DMS 273 treated with DMSO at 0.1 percent for 48 hours (cell line): ENCODE data around the gene GRIN2A.

Experiments used
- DNase-seq: peaks from one replicate; lab custom pipeline; 2025; lab: John Stamatoyannopoulos, UW

GRIN2A gene

DNA sequence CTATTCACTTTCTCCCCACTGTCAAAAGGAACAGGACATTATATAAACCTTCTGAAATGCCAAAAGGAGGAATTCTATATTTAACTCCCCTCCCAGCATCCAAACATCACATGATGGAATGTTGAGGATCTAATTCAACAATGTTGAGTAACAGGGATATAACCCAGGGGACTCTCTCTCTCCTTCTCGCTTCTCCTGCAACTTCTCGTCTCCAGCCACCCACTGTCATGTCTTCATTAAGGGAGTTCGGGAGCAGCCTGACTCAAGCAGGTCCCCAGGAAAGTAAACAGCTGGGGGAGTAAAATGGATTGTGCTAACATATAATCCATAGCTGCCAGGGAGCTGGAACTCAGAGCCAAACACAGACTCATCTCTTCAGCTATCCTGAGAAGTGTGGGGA lies 51.7 kb downstream of the GRIN2A start:
- DNase-seq, result no peak

DNA sequence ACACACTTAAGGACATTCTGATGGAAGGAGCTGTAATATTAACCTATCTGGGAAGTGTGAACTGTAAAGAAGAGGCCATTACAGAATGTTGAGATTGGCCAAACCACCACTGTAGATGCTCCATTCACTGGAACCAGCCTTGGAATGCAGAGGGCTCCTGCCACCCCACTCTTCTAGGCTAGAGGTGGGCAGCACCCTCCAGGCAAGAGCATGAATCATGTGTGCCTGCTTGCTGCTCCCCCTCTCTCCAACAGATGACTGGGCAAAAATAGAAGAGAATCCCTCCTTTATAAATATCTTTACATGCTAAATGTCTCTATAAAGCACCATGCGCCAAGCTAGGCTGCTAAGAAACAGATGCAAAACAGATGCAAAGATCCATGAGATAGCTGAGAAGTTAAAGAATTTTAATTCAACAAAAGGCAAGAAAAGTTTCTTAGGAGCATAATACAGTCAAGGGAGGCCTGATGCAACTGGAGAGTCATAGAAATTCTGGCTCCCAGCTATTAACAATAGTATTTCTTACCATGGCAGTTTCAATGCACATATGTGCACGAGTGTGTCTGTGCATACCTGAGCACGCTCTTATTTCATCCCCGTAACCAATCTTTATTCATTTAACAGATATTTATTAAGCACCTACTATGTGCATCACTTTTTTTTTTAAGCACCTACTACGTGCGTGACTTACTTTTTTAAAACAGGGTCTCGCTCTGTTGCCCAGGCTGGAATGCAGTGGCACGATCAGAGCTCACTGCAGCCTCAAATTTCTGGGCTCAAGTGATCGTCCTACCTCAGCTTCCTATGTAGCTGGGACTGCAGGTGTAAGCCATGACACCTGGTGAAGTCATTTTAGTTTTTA lies 53.6 kb downstream of the GRIN2A start:
- DNase-seq, result no peak

DNA sequence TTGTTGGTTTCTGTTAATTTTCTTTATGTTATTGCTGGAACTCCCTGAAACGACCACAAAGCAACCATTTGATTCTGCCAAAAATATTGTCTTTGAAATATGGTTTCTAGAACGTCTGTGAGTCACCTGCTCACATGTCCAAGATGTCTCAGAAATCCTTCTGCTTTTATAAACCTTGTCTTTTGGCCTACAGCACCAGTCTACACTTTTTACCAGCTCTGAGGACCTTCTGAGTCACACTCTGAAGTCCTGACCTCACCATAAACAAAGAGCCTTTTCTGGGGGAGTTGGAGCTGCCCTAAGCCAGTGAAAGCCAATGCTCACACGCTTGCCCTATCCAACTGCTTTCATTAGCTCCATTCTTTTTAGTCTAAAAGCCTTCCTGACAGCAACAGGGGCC lies 55.5 kb downstream of the GRIN2A start:
- no peak for DNase-seq

DNA sequence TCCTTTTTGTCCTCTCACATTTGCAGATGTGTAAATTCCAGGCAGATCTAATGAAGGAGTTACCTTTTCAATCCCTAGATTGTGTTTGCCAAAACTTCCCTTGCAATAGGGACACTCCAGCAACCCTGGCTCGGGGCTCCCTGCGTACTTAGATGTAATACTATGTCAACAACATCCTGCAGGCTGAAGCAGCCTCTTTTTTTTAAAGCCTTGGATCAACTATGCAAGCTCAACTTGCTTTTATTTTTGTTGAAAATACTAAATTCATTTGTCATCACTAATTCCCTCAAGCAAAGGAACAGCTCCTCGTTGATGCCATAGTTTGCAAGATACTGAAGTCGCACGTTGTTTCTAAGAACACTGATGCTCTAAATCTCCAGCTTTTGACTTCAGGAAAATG lies 59.1 kb downstream of the GRIN2A start:
- no peak for DNase-seq

DNA sequence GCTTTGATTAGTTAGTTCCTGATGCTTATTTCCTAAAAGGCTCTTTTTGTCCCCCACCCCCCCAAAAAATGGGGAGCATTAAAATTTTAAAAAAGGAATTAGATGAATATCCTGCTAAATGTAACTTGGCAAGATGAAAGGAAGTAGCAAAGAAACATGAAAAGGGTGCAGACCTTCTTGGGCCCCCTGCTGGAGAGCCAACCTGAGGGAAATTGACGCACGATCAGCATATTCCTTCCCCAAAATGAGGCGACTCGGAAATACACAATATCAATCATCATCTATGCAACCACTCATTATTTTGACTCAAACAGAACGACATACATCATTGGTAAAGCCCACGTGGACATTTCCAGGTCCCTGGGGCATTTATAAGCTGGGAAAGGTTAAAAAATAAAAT lies 59.7 kb downstream of the GRIN2A start:
- no peak for DNase-seq

DNA sequence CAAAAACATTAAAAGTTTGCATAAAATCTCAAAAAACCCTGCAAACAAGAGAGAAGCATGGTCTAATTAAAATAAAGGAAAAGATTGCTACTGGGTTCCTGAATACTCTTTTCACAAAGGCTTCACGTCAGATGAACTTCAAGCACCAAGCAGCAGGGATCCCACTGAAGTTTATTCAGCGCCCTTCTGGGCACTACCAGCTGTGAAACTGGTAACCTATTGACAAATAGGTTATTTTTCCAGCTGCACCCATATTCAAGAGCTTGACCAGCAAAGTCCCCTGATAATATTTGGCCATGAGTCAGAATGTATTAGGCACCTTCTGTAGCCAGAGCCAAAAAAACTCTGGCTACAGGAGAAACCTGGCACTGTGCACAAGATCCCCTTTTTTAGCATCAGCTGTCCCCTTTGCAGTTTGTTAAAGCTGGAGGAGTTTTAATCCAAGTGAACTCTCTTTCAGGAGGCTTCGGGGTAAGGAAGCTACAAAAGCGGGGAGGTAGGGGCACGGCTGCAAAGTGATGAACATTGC lies 60.3 kb downstream of the GRIN2A start:
- no peak for DNase-seq

DNA sequence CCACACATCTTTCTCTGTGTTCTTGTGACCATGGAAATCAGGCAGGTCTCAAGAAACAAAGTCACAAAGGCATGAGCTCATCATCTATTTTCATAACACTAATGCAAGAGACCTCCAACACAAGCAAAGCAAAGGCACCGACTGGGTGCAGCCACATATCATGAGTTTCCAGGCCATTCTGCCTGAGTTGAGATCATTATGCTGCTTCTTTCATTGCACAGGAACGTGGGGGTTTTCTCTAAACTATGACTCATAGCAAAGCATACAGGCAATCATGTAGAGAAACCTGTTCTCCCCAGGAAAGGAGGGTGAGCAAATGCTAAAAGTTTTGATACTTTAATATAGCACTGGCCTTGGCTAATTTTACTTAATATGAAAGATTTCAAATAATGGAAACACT lies 60.7 kb downstream of the GRIN2A start:
- no peak for DNase-seq

DNA sequence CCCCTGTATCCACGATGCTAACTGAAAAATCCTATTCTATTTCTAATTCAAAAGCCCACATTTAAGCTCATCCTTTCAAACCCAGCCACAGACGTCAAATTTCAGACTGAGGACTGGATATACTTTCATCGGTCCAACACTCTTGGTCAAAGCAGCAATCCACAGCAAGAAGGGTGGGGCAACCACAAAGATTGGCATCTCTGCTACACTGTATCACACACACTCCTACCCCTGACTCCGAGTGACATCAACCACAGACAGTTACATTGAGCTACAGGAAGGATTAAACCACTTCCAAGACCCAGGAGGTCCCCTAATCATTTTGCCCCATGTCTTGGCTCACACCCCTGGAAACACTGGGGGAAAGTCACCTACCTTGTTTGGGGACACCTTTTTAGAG lies 61.3 kb downstream of the GRIN2A start:
- no peak for DNase-seq

DNA sequence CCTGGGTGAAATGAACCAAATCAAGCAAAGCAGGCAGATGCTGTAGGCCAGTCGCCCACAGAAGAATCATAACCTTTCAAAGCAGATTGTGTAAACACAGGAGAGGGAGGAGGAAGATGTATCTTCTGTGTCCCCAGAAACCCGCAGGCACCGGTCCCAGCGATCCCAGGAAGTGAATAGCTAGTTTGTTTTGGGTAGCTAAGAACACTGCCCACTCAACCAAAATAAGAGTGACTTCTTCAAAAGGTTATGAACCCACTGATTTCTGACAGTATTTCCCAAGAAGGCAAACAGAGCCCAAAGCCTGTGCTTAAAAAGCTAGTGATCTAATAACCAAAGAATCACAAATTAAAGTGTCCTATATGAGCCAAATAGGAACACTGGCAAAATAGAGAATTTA lies 67.8 kb downstream of the GRIN2A start:
- DNase-seq, result no peak

DNA sequence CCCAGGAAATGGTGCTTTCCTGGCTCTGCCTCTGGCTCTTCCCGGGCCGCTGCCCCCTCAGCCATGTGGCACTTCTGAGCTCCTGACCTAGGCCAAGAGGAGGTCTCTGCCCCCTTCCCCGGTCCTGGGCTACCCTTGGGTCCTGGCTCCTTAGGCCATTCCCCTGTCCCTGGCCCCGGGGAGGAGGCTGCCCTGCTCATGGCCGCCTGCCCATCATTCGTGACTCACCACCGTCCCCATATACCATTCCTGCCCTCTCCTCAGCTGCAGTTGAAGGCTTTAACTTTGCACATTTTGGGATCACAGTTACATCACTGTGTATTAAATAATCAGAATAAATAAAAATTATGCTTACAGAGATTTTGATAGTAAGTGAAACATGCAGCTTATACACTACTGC lies 69.0 kb downstream of the GRIN2A start:
- no peak for DNase-seq

DNA sequence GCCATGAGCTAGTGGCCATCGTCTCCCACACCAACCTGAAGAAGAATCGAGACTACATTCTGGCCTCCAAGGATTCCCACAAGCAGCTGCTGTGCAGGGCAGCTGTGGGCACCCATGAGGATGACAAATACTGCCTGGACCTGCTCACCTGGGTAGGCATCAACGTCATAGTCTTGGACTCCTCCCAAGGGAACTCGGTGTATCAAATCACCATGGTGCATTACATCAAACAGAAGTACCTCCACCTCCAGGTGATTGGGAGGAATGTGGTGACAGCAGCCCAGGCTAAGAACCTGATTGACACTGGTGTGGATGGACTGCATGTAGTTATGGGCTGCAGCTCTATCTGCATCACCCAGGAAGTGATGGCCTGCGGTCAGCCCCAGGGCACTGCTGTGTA lies 70.2 kb downstream of the GRIN2A start:
- no peak for DNase-seq

DNA sequence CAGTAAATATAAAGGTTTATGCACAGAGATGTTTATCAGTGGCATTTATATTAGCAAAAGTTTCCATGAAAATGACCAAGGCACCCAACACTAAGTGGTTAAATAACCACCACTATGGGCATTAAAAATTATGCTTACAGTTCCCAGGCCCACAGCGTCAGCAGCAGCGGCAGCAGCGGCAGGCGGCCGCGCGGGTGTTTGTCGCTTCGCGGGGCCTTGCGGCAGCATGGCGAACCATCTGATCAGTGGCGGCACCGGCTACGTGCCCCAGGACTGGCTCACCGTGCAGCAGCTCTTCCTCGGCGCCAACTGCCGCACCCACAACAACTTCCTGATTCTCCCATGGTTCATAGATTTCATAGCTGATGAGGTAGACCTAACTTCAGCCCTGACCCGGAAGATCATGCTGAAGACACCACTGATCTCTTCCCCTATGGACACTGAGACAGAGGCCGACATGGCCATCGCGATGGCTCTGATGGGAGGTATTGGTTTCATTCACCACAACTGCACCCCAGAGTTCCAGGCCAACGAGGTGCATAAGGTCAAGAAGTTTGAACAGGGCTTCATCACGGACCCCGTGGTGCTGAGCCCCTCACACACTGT lies 71.0 kb downstream of the GRIN2A start:
- no peak for DNase-seq

DNA sequence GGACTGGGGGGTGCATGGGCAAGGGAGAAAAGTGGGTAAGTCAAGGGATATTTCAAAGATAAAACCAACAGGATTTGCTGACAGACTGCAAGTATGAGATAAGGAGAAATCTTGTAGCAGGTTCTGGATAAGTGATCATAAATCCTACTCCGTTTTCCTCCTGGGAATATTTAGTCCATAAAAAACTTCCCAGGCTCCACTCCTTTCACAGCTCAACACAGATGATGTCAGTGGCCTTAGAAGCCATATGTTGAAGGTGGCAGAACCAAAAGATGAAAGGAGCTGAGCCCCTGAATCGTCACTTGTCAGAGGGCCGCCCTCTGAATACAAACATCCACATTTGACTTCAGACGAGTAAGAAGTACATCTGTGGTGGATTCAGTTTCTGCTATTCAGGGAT lies 71.7 kb downstream of the GRIN2A start:
- DNase-seq, result no peak

DNA sequence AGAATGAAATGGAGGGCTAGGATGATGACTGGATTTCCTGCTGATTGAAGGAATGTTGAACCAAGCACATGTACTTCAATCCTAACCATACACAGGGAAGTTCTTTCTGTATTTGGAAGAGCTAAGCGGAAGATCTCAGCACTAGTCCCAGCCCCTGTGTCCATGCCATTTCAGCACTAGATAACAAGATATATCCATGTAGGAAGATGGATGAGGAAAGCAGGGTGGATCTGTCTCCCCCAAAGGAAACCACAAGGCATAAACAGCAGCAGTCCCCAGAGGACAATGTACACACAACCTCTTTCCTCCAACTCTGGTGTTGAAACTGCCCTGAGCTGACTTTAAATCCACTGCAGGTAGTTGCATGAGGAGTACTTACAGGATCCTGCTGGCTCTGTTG lies 75.1 kb downstream of the GRIN2A start:
- no peak for DNase-seq

DNA sequence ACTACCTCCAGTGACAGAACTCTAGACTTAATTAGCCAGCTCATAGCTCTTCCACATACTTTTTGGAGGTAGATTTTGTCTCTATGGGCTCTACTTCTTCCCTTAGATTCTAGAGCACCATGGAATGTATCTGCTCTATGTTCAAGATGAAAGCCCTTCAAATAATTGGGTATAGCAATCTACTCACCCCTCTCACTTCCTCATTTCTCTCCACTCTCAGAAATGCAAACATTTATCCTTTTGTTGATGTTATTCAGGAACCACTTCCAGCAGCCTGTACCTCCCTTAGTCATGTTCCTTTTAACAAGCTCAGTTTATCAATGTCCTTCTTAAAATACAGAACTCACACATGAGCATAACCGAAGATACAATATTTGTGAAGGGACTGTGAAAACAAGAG lies 78.5 kb downstream of the GRIN2A start:
- DNase-seq, result no peak

DNA sequence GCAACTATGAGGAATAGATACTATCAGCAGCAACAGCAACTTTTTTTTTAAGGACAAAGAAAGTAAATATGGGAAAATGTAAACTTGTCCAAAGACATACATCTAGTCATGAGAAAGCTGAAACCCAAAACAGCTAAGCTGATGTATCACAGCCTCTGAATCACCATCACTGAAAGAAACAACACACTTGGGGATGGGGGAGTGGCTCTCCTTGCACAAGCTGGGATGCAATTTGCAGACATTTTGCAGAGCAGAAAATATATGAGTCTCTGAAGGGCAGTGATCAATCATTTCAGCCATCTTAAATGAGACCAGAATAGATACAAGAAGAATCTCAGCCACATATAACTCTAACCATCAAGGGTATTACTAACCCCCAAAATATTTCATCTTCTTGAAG lies 79.1 kb downstream of the GRIN2A start:
- DNase-seq, result no peak

DNA sequence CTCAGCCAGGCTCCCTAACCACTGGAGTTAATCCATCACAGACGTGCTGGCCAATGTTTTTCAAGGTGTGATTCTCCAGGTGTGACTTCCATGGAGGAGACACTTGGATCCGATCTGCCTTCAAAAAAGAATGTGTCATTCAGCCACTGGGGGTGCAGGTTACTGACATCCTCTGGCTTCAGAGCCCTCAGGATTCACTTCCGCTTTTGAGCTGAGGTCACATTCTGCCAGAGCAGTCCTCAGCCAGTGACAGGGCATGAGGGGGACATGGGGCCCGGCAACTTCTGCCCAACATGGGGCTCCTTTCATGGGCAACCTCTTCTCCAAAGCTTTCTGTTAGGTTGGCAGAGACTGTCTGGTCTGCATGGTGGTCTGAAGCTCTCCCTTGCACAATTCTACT lies 81.4 kb downstream of the GRIN2A start:
- no peak for DNase-seq

DNA sequence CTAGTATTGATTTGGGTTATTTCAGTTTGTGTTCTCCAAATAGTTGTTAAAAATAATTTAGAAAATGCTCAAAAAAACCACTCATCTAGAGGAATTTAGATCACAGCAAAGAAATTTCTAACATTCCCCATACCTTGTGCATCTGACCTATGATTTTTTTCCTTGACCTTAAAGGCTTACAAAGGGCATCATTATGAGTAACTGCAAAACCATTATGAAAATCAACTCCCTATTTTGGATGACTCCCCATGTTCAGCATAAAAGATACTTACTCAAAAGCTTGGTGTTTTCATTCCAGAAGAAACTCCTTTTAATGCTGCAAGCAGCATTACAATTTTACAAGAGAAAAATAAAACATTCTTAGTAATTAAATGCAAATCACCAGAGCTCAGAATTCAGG lies 83.2 kb downstream of the GRIN2A start:
- no peak for DNase-seq

DNA sequence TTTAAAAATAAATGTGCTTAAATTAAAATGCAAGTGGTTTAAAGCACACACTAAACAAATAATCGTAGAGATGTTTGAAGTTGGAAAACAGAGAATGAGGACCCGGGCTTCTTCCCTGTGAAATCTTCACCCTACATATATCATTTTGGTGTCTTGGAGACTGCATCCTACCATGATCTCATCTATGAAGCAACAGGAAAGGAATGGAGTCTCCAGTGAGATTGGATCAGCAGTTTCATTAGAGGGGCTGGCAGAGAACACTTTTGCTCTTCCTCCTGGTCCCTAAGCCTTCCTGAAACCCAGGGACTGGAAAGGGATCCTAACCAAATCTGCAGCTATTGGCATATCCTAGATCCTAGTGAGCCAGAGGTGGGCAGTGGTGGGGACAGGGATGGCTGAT lies 85.0 kb downstream of the GRIN2A start:
- no peak for DNase-seq

DNA sequence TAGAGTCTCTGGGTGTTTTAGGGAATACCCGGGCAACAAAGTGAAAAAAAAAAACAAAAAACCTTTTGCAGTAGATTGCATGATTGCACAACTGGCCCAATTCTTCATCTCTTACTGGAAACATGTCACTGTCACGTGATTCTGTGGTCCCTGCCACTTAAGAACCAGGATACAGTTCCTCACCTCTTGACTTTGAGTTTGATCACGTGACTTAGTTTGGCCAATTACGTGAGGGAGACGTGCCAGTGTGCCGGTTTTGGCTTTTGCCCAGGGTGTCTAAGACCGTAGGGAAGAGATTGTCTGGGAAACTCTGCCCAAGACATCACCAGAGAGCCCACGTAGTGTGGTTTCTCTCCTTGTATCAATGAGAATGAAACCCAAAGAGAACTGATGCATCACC lies 88.7 kb downstream of the GRIN2A start:
- DNase-seq, result no peak

DNA sequence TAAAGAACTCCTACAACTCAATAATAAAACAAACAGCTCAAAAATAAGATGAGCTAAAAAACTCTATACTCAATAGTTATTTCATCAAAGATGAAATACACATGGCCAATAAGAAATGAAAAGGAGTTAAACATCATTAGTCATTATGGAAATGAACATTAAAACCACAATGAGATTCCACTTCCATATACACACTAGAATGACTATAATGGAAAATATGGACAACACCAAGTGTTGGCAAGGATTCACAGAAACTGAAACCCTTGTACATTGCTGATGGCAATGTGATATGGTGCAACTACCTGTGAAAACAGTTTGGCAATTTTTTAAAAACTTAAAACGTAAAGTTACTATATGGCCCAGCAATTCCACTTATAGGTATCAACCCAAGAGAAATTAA lies 91.4 kb downstream of the GRIN2A start:
- DNase-seq, result no peak

DNA sequence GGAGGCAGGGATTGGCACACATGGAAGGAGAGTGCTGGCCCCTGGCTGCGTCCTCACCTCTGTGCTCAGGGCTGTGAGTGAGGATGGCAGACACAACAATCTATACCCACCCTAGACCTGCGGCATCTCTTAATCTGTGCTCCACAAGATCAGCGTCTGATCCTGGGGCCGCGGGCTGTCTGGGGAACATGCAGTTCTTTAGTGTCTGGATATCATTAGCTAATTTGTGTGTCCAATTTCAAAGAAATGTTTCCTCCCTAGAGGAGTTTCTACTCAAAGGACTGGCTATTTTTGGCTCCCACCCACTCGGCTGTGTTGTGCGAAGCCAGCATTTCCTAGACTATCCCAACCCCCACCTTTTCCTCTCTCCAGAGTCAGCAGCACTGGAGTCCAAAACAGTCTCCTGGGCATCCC lies 93.8 kb downstream of the GRIN2A start:
- no peak for DNase-seq

DNA sequence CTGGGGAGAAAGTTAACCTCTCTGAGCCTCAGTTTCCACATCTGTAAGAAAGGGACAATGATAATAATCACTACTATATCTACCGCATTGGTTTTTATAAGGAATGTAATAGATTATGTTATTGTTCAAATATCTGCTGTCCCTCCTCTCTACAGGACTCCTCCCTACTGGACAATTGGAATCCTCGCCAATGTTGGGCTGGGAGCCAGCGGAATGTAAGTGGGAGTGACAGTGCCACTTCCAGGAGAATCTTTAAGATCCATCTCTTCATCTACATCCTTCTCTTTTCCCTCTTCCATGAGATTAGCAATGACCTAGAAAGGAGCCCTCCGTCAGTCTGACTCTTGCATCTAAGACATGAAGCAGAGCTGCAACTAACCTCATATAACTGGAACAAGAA lies 95.1 kb downstream of the GRIN2A start:
- no peak for DNase-seq

DNA sequence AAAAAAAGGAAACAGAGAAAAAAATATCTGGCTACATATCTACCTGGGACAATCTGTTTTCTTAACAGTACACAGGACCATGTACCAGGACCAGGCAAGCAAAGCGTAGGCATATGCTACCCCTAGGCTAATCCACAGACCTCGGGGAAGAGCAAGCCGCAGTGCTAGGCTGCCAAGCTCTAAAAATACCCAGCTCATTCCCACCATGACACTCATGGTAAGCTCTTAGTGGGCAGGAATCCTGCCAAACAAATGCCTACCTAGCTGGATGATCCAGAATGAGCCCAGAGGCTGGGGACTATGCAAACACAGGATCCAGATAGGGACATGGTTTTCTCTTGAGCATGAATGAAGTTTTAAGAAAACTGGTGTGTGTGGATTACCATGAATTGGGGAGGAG lies 95.6 kb downstream of the GRIN2A start:
- DNase-seq, result no peak
